ENCODE measurements around the gene PLEKHA8.

DNA sequence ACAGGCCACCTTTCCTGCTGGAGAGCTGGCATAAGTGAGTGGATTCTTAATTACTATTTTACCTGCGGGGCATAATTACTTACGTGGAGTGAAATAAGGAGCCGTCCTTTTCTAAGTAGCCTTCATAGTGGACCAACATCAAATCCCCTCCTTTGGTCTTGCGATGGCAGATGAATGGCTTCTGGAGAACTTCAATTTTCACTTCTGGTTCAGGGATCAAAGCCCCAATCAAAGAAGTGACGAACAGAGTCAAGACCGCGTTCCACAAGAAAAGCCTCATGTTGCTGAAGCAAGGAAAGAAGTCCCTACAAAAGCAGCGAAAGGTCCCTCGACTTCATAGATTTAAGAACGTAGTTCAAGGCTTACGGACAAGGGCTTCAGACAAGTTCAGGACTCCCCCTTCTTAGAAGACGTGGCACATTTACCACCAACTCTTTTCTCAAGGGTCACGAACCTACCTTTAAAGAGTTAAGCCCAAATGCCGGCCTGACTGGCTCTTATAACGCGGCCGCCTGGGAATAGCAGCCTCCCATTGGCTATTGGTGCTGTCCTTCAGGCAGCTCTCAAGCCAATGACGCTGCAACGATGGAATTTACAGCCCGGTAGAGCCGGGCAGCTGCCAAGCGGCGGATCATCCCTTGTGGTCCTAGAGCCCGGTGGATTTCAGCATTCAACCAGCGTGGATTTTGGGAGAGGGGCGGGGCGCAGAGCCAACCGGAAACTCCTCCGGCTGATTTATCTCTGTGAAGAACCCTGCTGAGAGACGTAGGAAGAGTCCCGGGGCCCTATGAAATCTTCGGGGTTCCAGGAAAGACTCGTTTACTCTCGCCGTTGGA lies 1.8 kb upstream of the PLEKHA8 start, which contains the start of gene FKBP14:
- TF ChIP-seq, protein P1, sequence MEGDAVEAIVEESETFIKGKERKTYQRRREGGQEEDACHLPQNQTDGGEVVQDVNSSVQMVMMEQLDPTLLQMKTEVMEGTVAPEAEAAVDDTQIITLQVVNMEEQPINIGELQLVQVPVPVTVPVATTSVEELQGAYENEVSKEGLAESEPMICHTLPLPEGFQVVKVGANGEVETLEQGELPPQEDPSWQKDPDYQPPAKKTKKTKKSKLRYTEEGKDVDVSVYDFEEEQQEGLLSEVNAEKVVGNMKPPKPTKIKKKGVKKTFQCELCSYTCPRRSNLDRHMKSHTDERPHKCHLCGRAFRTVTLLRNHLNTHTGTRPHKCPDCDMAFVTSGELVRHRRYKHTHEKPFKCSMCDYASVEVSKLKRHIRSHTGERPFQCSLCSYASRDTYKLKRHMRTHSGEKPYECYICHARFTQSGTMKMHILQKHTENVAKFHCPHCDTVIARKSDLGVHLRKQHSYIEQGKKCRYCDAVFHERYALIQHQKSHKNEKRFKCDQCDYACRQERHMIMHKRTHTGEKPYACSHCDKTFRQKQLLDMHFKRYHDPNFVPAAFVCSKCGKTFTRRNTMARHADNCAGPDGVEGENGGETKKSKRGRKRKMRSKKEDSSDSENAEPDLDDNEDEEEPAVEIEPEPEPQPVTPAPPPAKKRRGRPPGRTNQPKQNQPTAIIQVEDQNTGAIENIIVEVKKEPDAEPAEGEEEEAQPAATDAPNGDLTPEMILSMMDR (conservative IDR thresholded peaks at IDR 0.05; ENCODE audit: low read length) = no peak
- no peak for TF ChIP-seq EZH2phosphoT487 (IDR thresholded peaks at IDR 0.05; ENCODE audit: borderline replicate concordance, low read depth, low read length)
